NB4 (cell line): Measurements from ENCODE around the gene TTC39B.

ENCODE experiments used
- DNase-seq: peaks from one replicate; pipeline ENCODE4 v3.0.0; 2010; ENCODE audit warnings: low read depth
- H3K4me3 ChIP-seq: one replicate; pipeline ENCODE4 v1.5.1; 2011; ENCODE audit warnings: mild to moderate bottlenecking, low read depth, low read length, moderate library complexity
- CTCF ChIP-seq: IDR thresholded peaks from one replicate; pipeline ENCODE4 v1.5.1; 2012; ENCODE audit warnings: low read depth, low read length
- MAX ChIP-seq: IDR thresholded peaks from 2 replicates; pipeline ENCODE4 v1.6.1; 2011; ENCODE audit warnings: low read depth, low read length
- MYC ChIP-seq: IDR thresholded peaks from 2 replicates; pipeline ENCODE4 v1.6.1; 2011; ENCODE audit warnings: low read depth, low read length
- POLR2A ChIP-seq: IDR thresholded peaks from 2 replicates; pipeline ENCODE4 v1.6.1; 2011; ENCODE audit warnings: mild to moderate bottlenecking; ENCODE audit not compliant: insufficient read length; ENCODE audit errors: extremely low read depth

The TTC39B gene

GRCh38 chr9:15278091-15278687 lies 28.8 kb downstream of the TTC39B start:
- no peak for DNase-seq
- TF ChIP-seq POLR2A, result no peak
- no peak for TF ChIP-seq CTCF
- TF ChIP-seq MAX, result no peak
- TF ChIP-seq MYC, result no peak

GRCh38 chr9:15277400-15278090 lies 29.5 kb downstream of the TTC39B start:
- no peak for TF ChIP-seq MAX
- no peak for TF ChIP-seq POLR2A
- peak; percentile 17 for TF ChIP-seq CTCF
- TF ChIP-seq MYC, result no peak
- no peak overlapping the region for H3K4me3 ChIP-seq
- DNase-seq, result peak; percentile 37

More at GRCh38 chr9:15278091-15278687, 28.8 kb downstream of the TTC39B start:
- no peak overlapping the region for H3K4me3 ChIP-seq

- DNase-seq, result no peak
- no peak overlapping the region for H3K4me3 ChIP-seq
- no peak for TF ChIP-seq POLR2A
Observed at GRCh38 chr9:15276328-15276938, 30.6 kb downstream of the TTC39B start.

- no peak overlapping the region for H3K4me3 ChIP-seq
- TF ChIP-seq POLR2A (no peak), MYC (no peak)
- no peak for DNase-seq
Observed at GRCh38 chr9:15274425-15274824, 32.6 kb downstream of the TTC39B start.

GRCh38 chr9:15272377-15272928 lies 34.6 kb downstream of the TTC39B start:
- no peak for DNase-seq
- no peak overlapping the region for H3K4me3 ChIP-seq
- TF ChIP-seq POLR2A, result no peak
- TF ChIP-seq MAX, result no peak
- no peak for TF ChIP-seq CTCF
- TF ChIP-seq MYC, result no peak

- no peak overlapping the region for H3K4me3 ChIP-seq
- TF ChIP-seq POLR2A, result no peak
- no peak for TF ChIP-seq MAX
- peak; percentile 2 for TF ChIP-seq CTCF
- TF ChIP-seq MYC, result no peak
- peak; percentile 70 for DNase-seq
Observed at GRCh38 chr9:15271403-15271802, 35.6 kb downstream of the TTC39B start.
